ENCODE results near the gene TRAPPC10.
"Not testable (repeated sequence)": the region's sequence is repeated elsewhere in the genome, so short reads cannot be mapped to it uniquely, and the experiment has no call there.

Gene TRAPPC10

GRCh38 chr21:44150255-44150654, 138.1 kb downstream of the TRAPPC10 start:
- not testable (repeated sequence) for H2AFZ ChIP-seq (ENCODE audit: low read length, unreplicated experiment); H3K27me3 ChIP-seq (ENCODE audit: insufficient read depth, low read length); H3K36me3 ChIP-seq (ENCODE audit: insufficient read depth, low read length)

GRCh38 chr21:44153214-44153888, 141.2 kb downstream of the TRAPPC10 start:
- H3K79me2 ChIP-seq (ENCODE audit: control insufficient read depth, insufficient read depth, low read length, unreplicated experiment); H3K27ac ChIP-seq (ENCODE audit: low read depth, low read length): not testable (repeated sequence)

More at GRCh38 chr21:44150255-44150654, 138.1 kb downstream of the TRAPPC10 start:
- H3K27ac ChIP-seq (ENCODE audit: low read depth, low read length); H3K4me3 ChIP-seq (ENCODE audit: low read depth, low read length); H3K4me1 ChIP-seq (ENCODE audit: control insufficient read depth, insufficient read depth, low read length, unreplicated experiment); H3K79me2 ChIP-seq (ENCODE audit: control insufficient read depth, insufficient read depth, low read length, unreplicated experiment): not testable (repeated sequence)

DNA sequence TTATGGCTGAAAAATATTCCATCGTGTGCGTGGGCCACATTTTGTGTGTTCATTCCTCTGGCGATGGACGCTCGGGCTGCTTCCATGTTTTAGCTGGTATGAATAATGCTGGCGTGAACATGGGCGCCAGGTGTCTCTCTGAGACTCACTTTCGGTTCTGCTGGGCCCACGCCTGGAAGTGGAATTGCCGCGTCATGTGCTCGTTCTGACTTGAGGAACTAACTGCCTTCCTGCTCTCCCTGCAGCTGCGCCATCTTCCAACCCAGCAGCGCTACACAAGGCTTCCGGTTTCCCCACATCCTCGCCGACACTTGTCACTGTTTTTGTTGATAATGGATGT, 141.8 kb downstream of the TRAPPC10 start:
- not testable (repeated sequence) for H3K4me1 ChIP-seq (ENCODE audit: control insufficient read depth, insufficient read depth, low read length, unreplicated experiment); H3K4me3 ChIP-seq (ENCODE audit: low read depth, low read length); H3K79me2 ChIP-seq (ENCODE audit: control insufficient read depth, insufficient read depth, low read length, unreplicated experiment); H3K27me3 ChIP-seq (ENCODE audit: insufficient read depth, low read length); H2AFZ ChIP-seq (ENCODE audit: low read length, unreplicated experiment); H3K36me3 ChIP-seq (ENCODE audit: insufficient read depth, low read length); H3K27ac ChIP-seq (ENCODE audit: low read depth, low read length)

More at GRCh38 chr21:44153214-44153888, 141.2 kb downstream of the TRAPPC10 start:
- not testable (repeated sequence) for H3K4me3 ChIP-seq (ENCODE audit: low read depth, low read length); H3K4me1 ChIP-seq (ENCODE audit: control insufficient read depth, insufficient read depth, low read length, unreplicated experiment); H3K27me3 ChIP-seq (ENCODE audit: insufficient read depth, low read length); H3K36me3 ChIP-seq (ENCODE audit: insufficient read depth, low read length); H2AFZ ChIP-seq (ENCODE audit: low read length, unreplicated experiment)

GRCh38 chr21:44154816-44155230, 142.7 kb downstream of the TRAPPC10 start:
- not testable (repeated sequence) for H3K79me2 ChIP-seq (ENCODE audit: control insufficient read depth, insufficient read depth, low read length, unreplicated experiment); H3K27ac ChIP-seq (ENCODE audit: low read depth, low read length); H3K36me3 ChIP-seq (ENCODE audit: insufficient read depth, low read length); H3K27me3 ChIP-seq (ENCODE audit: insufficient read depth, low read length); H2AFZ ChIP-seq (ENCODE audit: low read length, unreplicated experiment); H3K4me1 ChIP-seq (ENCODE audit: control insufficient read depth, insufficient read depth, low read length, unreplicated experiment); H3K4me3 ChIP-seq (ENCODE audit: low read depth, low read length)

- not testable (repeated sequence) for H3K4me3 ChIP-seq (ENCODE audit: low read depth, low read length); H3K27ac ChIP-seq (ENCODE audit: low read depth, low read length); H3K4me1 ChIP-seq (ENCODE audit: control insufficient read depth, insufficient read depth, low read length, unreplicated experiment); H3K36me3 ChIP-seq (ENCODE audit: insufficient read depth, low read length); H3K27me3 ChIP-seq (ENCODE audit: insufficient read depth, low read length); H3K79me2 ChIP-seq (ENCODE audit: control insufficient read depth, insufficient read depth, low read length, unreplicated experiment); H2AFZ ChIP-seq (ENCODE audit: low read length, unreplicated experiment)
Observed at GRCh38 chr21:44155231-44155993, 143.3 kb downstream of the TRAPPC10 start.

- not testable (repeated sequence) for H3K27ac ChIP-seq (ENCODE audit: low read depth, low read length); H3K4me1 ChIP-seq (ENCODE audit: control insufficient read depth, insufficient read depth, low read length, unreplicated experiment); H3K79me2 ChIP-seq (ENCODE audit: control insufficient read depth, insufficient read depth, low read length, unreplicated experiment); H3K4me3 ChIP-seq (ENCODE audit: low read depth, low read length); H3K27me3 ChIP-seq (ENCODE audit: insufficient read depth, low read length); H3K36me3 ChIP-seq (ENCODE audit: insufficient read depth, low read length); H2AFZ ChIP-seq (ENCODE audit: low read length, unreplicated experiment)
Observed at GRCh38 chr21:44155994-44156380, 143.9 kb downstream of the TRAPPC10 start.

Data from ACC112 (cell line).